ENCODE results near the gene CACNA1E. TPM values are rescaled to one million over a fixed set of nuclear protein-coding genes. Genes with fewer than 3 reads are reported as not detected.
"Not testable (repeated sequence)": the region's sequence is repeated elsewhere in the genome, so short reads cannot be mapped to it uniquely, and the experiment has no call there.

CACNA1E gene
- total RNA-seq, 2 donors from 2014 or later: 0.02 TPM; not detected in 1

GRCh38 chr1:181817091-181817490, 333.8 kb downstream of the CACNA1E start:
- ATAC-seq (replicated peaks in 1 of 2): no peak
- H3K27ac Mint-ChIP-seq: no peak overlapping the region
- DNase-seq: no peak
- H3K4me1 Mint-ChIP-seq (ENCODE audit: low read depth): no peaks in the 10 kb centered on the region
- no peaks in the 10 kb centered on the region for H3K9me3 Mint-ChIP-seq
- H3K4me3 Mint-ChIP-seq: no peak overlapping the region
- H3K36me3 Mint-ChIP-seq (ENCODE audit: insufficient read depth in 2 of 2): no peaks in the 10 kb centered on the region
- H3K27me3 Mint-ChIP-seq (ENCODE audit: low read depth): peaks cover 4% of the 10 kb centered on the region

GRCh38 chr1:181818459-181818858, 335.1 kb downstream of the CACNA1E start:
- ATAC-seq (replicated peaks in 1 of 2): no peak

GRCh38 chr1:181818943-181819342, 335.6 kb downstream of the CACNA1E start:
- no peak for ATAC-seq (replicated peaks in 1 of 2)
- H3K9me3 Mint-ChIP-seq: peaks cover 0 to 2% of the 10 kb centered on the region in 2 donors
- no peaks in the 10 kb centered on the region for H3K36me3 Mint-ChIP-seq (ENCODE audit: insufficient read depth in 2 of 2)
- peaks cover 13% of the 10 kb centered on the region for H3K27me3 Mint-ChIP-seq (ENCODE audit: low read depth)
- H3K4me1 Mint-ChIP-seq (ENCODE audit: low read depth): no peaks in the 10 kb centered on the region
- no peak for DNase-seq
- H3K27ac Mint-ChIP-seq: no peak overlapping the region
- H3K4me3 Mint-ChIP-seq: no peak overlapping the region

More at GRCh38 chr1:181818459-181818858, 335.1 kb downstream of the CACNA1E start:
- Mint-ChIP-seq H3K4me1 (ENCODE audit: low read depth) (no peaks in the 10 kb centered on the region), H3K36me3 (ENCODE audit: insufficient read depth in 2 of 2) (no peaks in the 10 kb centered on the region), H3K9me3 (peaks cover 0 to 1% of the 10 kb centered on the region in 2 donors), H3K27ac (no peak overlapping the region), H3K4me3 (no peak overlapping the region), H3K27me3 (ENCODE audit: low read depth) (peaks cover 10% of the 10 kb centered on the region)
- DNase-seq: no peak

GRCh38 chr1:181821701-181822100, 338.4 kb downstream of the CACNA1E start:
- Mint-ChIP-seq H3K36me3 (ENCODE audit: insufficient read depth in 2 of 2) (no peaks in the 10 kb centered on the region), H3K9me3 (peaks cover 0 to 3% of the 10 kb centered on the region in 2 donors), H3K4me3 (no peak overlapping the region), H3K27ac (no peak overlapping the region), H3K27me3 (ENCODE audit: low read depth) (peaks cover 13% of the 10 kb centered on the region), H3K4me1 (ENCODE audit: low read depth) (no peaks in the 10 kb centered on the region)
- DNase-seq (no peak), ATAC-seq (replicated peaks in 1 of 2) (no peak)

- not testable (repeated sequence) for H3K4me3 Mint-ChIP-seq; H3K27me3 Mint-ChIP-seq (ENCODE audit: low read depth); H3K4me1 Mint-ChIP-seq (ENCODE audit: low read depth); ATAC-seq (replicated peaks in 1 of 2); DNase-seq; H3K36me3 Mint-ChIP-seq (ENCODE audit: insufficient read depth in 2 of 2); H3K27ac Mint-ChIP-seq
- H3K9me3 Mint-ChIP-seq: peaks cover 10 to 15% of the 10 kb centered on the region in 2 donors
Observed at GRCh38 chr1:181832173-181832880, 349.0 kb downstream of the CACNA1E start.

- H3K4me1 Mint-ChIP-seq (ENCODE audit: low read depth): no peaks in the 10 kb centered on the region
- DNase-seq (no peak), ATAC-seq (replicated peaks in 1 of 2) (no peak)
- H3K9me3 Mint-ChIP-seq: peaks cover 0 to 2% of the 10 kb centered on the region in 2 donors
- H3K27me3 Mint-ChIP-seq (ENCODE audit: low read depth): peaks cover 19% of the 10 kb centered on the region
- H3K4me3 Mint-ChIP-seq: no peak overlapping the region
- H3K36me3 Mint-ChIP-seq (ENCODE audit: insufficient read depth in 2 of 2): peaks cover 0 to 1% of the 10 kb centered on the region in 2 donors
- no peak overlapping the region for H3K27ac Mint-ChIP-seq
Observed at GRCh38 chr1:181846001-181846645, 362.8 kb downstream of the CACNA1E start.

GRCh38 chr1:181846681-181847080, 363.4 kb downstream of the CACNA1E start:
- ATAC-seq (replicated peaks in 1 of 2): peak; percentile 53 to 55
- H3K36me3 Mint-ChIP-seq (ENCODE audit: insufficient read depth in 2 of 2): peaks cover 0 to 1% of the 10 kb centered on the region in 2 donors
- peaks cover 0 to 2% of the 10 kb centered on the region in 2 donors for H3K9me3 Mint-ChIP-seq

GRCh38 chr1:181849071-181849470, 365.8 kb downstream of the CACNA1E start:
- no peak for ATAC-seq (replicated peaks in 1 of 2)
- no peak overlapping the region for H3K4me3 Mint-ChIP-seq

More at GRCh38 chr1:181846681-181847080, 363.4 kb downstream of the CACNA1E start:
- H3K27ac Mint-ChIP-seq: no peak overlapping the region
- no peak for DNase-seq
- peaks cover 19% of the 10 kb centered on the region for H3K27me3 Mint-ChIP-seq (ENCODE audit: low read depth)
- H3K4me3 Mint-ChIP-seq: no peak overlapping the region
- no peaks in the 10 kb centered on the region for H3K4me1 Mint-ChIP-seq (ENCODE audit: low read depth)

GRCh38 chr1:181854212-181854611, 370.9 kb downstream of the CACNA1E start:
- DNase-seq; H3K4me3 Mint-ChIP-seq; H3K27me3 Mint-ChIP-seq (ENCODE audit: low read depth); H3K36me3 Mint-ChIP-seq (ENCODE audit: insufficient read depth in 2 of 2); H3K27ac Mint-ChIP-seq; H3K4me1 Mint-ChIP-seq (ENCODE audit: low read depth); ATAC-seq (replicated peaks in 1 of 2): not testable (repeated sequence)
- peaks cover 5 to 12% of the 10 kb centered on the region in 2 donors for H3K9me3 Mint-ChIP-seq

More at GRCh38 chr1:181849071-181849470, 365.8 kb downstream of the CACNA1E start:
- Mint-ChIP-seq H3K27ac (no peak overlapping the region), H3K27me3 (ENCODE audit: low read depth) (peaks cover 12% of the 10 kb centered on the region), H3K4me1 (ENCODE audit: low read depth) (no peaks in the 10 kb centered on the region), H3K9me3 (peaks cover 5 to 7% of the 10 kb centered on the region in 2 donors), H3K36me3 (ENCODE audit: insufficient read depth in 2 of 2) (peaks cover 0 to 6% of the 10 kb centered on the region in 2 donors)
- DNase-seq: no peak

GRCh38 chr1:181855380-181855779, 372.1 kb downstream of the CACNA1E start:
- H3K36me3 Mint-ChIP-seq (ENCODE audit: insufficient read depth in 2 of 2): peaks cover 0 to 5% of the 10 kb centered on the region in 2 donors
- no peaks in the 10 kb centered on the region for H3K27me3 Mint-ChIP-seq (ENCODE audit: low read depth)
- ATAC-seq (replicated peaks in 1 of 2) (no peak), DNase-seq (no peak)
- peaks cover 3 to 12% of the 10 kb centered on the region in 2 donors for H3K9me3 Mint-ChIP-seq
- H3K4me3 Mint-ChIP-seq: no peak overlapping the region
- H3K4me1 Mint-ChIP-seq (ENCODE audit: low read depth): no peaks in the 10 kb centered on the region
- H3K27ac Mint-ChIP-seq: no peak overlapping the region

All from activated T-cell treated with anti-CD3 and anti-CD28 coated beads, Interleukin-2, amount 50 U/mL, for 72 hours (primary cell).